ENCODE measurements around the gene ZNF716. TPM values are rescaled to one million over a fixed set of nuclear protein-coding genes. Genes with fewer than 3 reads are reported as not detected.
"Not testable (repeated sequence)": the region's sequence is repeated elsewhere in the genome, so short reads cannot be mapped to it uniquely, and the experiment has no call there.

ZNF716 gene
- total RNA-seq, 1 donor from 2014 or later: not detected

DNA sequence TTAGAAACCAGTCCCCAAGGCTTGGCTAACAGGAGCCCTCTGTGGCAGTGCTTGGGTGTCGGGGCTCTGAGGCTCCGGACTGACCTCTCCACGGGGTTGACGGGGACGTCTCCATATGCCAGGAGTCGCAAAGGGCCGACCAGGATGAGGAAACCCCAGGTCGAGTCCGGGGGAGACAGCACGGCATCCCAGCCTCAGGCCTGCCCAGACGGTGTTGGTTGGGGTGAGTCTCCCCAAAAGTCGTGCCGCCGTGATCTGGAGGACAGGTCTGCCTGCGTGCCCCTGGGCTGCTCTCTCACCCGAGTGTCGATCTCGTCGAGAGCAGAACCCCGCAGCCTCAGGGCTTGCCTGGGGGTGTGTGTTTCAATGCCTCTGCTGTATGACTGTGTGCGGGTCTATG is 35.0 kb downstream of the ZNF716 start:
- DNase-seq (ENCODE audit: low spot score in 2 of 2, unreplicated experiment in 2 of 2); H3K27ac Mint-ChIP-seq; H3K4me3 Mint-ChIP-seq; H3K4me1 Mint-ChIP-seq; H3K36me3 Mint-ChIP-seq; H3K27me3 Mint-ChIP-seq (ENCODE audit: low read depth): not testable (repeated sequence)
- H3K9me3 Mint-ChIP-seq: peaks cover 29% of the 10 kb centered on the region

DNA sequence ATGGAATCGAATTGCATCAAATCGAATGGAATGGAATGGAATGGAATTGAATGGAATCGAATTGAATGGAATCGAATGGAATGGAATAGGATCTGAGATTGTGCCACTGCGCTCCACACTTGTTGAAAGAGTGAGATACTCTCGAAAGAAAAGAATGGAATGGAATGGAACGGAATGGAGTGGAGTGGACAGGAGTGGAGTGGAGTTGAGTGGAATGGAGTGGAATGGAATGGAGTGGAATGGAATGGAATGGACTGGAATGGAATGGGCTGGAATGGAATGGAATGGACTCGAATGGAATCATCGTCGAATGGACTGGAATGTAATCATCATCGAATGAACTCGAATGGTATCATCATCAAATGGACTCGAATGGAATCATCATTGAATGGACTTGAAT is 38.0 kb downstream of the ZNF716 start:
- H3K4me1 Mint-ChIP-seq: no peaks in the 10 kb centered on the region

DNA sequence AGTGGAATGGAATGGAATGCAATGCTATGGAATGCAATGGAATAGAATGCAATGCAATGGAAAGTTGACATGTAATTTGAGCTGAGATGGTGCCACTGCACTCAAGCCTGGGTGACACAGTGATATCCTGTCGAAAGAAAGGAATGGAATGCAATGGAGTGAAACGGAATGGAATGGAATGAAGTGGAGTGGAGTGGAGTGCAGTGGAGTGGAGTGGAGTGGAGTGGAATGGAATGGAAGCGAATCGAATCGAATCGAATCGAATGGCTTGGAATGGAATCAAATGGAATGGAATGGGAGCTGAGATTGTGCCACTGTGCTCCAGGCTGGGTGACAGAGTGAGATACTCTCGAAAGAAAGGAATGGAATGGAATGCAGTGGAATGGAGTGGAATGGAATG is 45.1 kb downstream of the ZNF716 start:
- peaks cover 14% of the 10 kb centered on the region for H3K9me3 Mint-ChIP-seq
- H3K4me3 Mint-ChIP-seq; DNase-seq (ENCODE audit: low spot score in 2 of 2, unreplicated experiment in 2 of 2); H3K27me3 Mint-ChIP-seq (ENCODE audit: low read depth); H3K27ac Mint-ChIP-seq; H3K36me3 Mint-ChIP-seq; H3K4me1 Mint-ChIP-seq: not testable (repeated sequence)

More for the DNA sequence above, 38.0 kb downstream of the ZNF716 start:
- no peak overlapping the region for H3K27ac Mint-ChIP-seq
- H3K27me3 Mint-ChIP-seq (ENCODE audit: low read depth): no peaks in the 10 kb centered on the region
- DNase-seq (ENCODE audit: low spot score in 2 of 2, unreplicated experiment in 2 of 2): no peak
- no peak overlapping the region for H3K4me3 Mint-ChIP-seq
- H3K36me3 Mint-ChIP-seq: peaks cover 2% of the 10 kb centered on the region
- peaks cover 14% of the 10 kb centered on the region for H3K9me3 Mint-ChIP-seq
- TF ChIP-seq, protein P1, sequence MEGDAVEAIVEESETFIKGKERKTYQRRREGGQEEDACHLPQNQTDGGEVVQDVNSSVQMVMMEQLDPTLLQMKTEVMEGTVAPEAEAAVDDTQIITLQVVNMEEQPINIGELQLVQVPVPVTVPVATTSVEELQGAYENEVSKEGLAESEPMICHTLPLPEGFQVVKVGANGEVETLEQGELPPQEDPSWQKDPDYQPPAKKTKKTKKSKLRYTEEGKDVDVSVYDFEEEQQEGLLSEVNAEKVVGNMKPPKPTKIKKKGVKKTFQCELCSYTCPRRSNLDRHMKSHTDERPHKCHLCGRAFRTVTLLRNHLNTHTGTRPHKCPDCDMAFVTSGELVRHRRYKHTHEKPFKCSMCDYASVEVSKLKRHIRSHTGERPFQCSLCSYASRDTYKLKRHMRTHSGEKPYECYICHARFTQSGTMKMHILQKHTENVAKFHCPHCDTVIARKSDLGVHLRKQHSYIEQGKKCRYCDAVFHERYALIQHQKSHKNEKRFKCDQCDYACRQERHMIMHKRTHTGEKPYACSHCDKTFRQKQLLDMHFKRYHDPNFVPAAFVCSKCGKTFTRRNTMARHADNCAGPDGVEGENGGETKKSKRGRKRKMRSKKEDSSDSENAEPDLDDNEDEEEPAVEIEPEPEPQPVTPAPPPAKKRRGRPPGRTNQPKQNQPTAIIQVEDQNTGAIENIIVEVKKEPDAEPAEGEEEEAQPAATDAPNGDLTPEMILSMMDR (IDR thresholded peaks at IDR 0.05; ENCODE audit: unreplicated experiment): no peak

DNA sequence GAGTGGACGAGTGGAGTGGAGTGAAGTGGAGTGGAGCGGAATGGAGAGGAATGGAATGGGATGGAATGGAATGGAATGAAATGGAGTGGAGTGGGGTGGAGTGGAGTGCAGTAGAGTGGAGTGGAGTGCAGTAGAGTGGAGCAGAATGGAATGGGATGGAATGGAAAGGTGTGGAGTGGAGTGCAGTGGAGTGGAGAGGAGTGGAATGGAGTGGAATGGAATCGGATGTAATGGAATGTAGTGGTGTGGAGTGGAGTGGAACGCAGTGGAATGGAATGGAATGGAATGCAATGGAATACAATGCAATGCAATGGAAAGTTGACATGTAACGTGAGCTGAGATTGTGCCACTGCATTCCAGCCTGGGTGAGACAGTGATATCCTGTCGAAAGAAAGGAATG is 46.4 kb downstream of the ZNF716 start:
- no peaks in the 10 kb centered on the region for H3K36me3 Mint-ChIP-seq
- TF ChIP-seq, protein P1 (IDR thresholded peaks at IDR 0.05; ENCODE audit: unreplicated experiment): no peak
- no peak overlapping the region for H3K27ac Mint-ChIP-seq
- H3K27me3 Mint-ChIP-seq (ENCODE audit: low read depth): no peaks in the 10 kb centered on the region
- DNase-seq (ENCODE audit: low spot score in 2 of 2, unreplicated experiment in 2 of 2): no peak
- no peak overlapping the region for H3K4me3 Mint-ChIP-seq
- peaks cover 21% of the 10 kb centered on the region for H3K9me3 Mint-ChIP-seq
- H3K4me1 Mint-ChIP-seq: no peaks in the 10 kb centered on the region

DNA sequence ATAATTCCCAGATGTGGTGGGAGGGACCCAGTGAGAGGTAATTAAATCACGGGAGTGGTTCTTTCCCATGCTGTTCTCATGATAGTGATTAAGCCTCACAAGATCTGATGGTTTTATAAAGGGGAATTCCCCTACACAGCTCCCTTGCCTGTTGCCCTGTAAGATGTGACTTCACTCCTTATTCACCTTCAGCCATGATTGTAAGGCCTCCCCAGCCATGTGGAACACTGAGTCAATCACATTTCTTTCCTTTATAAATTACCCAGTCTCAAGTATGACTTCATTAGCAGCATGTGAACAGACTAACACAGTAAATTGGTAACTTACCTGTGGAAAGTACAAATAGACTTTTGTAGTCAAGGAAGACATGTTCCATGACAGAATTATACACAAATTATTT is 55.2 kb downstream of the ZNF716 start:
- no peak overlapping the region for H3K4me3 Mint-ChIP-seq
- H3K36me3 Mint-ChIP-seq: peaks cover 1% of the 10 kb centered on the region
- DNase-seq (ENCODE audit: low spot score in 2 of 2, unreplicated experiment in 2 of 2): no peak
- H3K4me1 Mint-ChIP-seq: no peaks in the 10 kb centered on the region
- TF ChIP-seq, protein P1 (IDR thresholded peaks at IDR 0.05; ENCODE audit: unreplicated experiment): no peak
- H3K9me3 Mint-ChIP-seq: peaks cover 58% of the 10 kb centered on the region
- no peaks in the 10 kb centered on the region for H3K27me3 Mint-ChIP-seq (ENCODE audit: low read depth)
- H3K27ac Mint-ChIP-seq: no peak overlapping the region

Small RNA genes within 50 kb of the gene (microRNA-seq; reads per million reads assigned to microRNA genes)
- gene MIR3147: not detected

All from mesothelial cell of epicardium (in vitro differentiated cells).